HG03064 (cell line): Measurements from ENCODE around the gene FUOM.
"Not testable (repeated sequence)": the region's sequence is repeated elsewhere in the genome, so short reads cannot be mapped to it uniquely, and the experiment has no call there.

ENCODE experiments used
- ATAC-seq: cut with Tn5 transposase; IDR thresholded peaks from one replicate; pipeline ENCODE4 v1.9.1; 2021; ENCODE audit warnings: low read depth; ENCODE audit not compliant: unreplicated experiment

FUOM gene

GRCh38 chr10:133335246-133336117 lies 22.3 kb downstream of the FUOM start:
- no peak for ATAC-seq

- no peak for ATAC-seq
Measured at GRCh38 chr10:133334503-133335245, 23.1 kb downstream of the FUOM start.

GRCh38 chr10:133332936-133333699 lies 24.7 kb downstream of the FUOM start:
- no peak for ATAC-seq

- ATAC-seq = peak; percentile 84
Measured at GRCh38 chr10:133329491-133330202, 28.2 kb downstream of the FUOM start.

GRCh38 chr10:133328358-133329343 lies 29.2 kb downstream of the FUOM start:
- no peak for ATAC-seq

- no peak for ATAC-seq
Measured at GRCh38 chr10:133327651-133328357, 30.0 kb downstream of the FUOM start.

GRCh38 chr10:133326745-133327650 lies 30.8 kb downstream of the FUOM start:
- no peak for ATAC-seq

- ATAC-seq = no peak
Measured at GRCh38 chr10:133326223-133326551, 31.6 kb downstream of the FUOM start.

GRCh38 chr10:133325440-133326222 lies 32.2 kb downstream of the FUOM start:
- ATAC-seq = no peak

GRCh38 chr10:133324857-133325260 lies 33.0 kb downstream of the FUOM start:
- no peak for ATAC-seq

GRCh38 chr10:133324198-133324792 lies 33.5 kb downstream of the FUOM start:
- ATAC-seq = no peak

- ATAC-seq = not testable (repeated sequence)
Measured at GRCh38 chr10:133322064-133322709, 35.6 kb downstream of the FUOM start.

GRCh38 chr10:133320852-133321422 lies 36.9 kb downstream of the FUOM start:
- ATAC-seq = not testable (repeated sequence)

GRCh38 chr10:133318494-133319127 lies 39.2 kb downstream of the FUOM start:
- ATAC-seq = no peak

- no peak for ATAC-seq
Measured at GRCh38 chr10:133316732-133317131, 41.1 kb downstream of the FUOM start.
